Epithelial cell of proximal tubule (primary cell): Measurements from ENCODE around the gene ELOVL7. TPM values are rescaled to one million over a fixed set of nuclear protein-coding genes. Genes with fewer than 3 reads are reported as not detected.

Experiments used
- total RNA-seq: library from RNA; depleted of rRNA; stranded (reverse); fragments of >200 nt; gene quantifications from 2 replicates; pipeline ENCODE4 v1.2.3, GENCODE V29; 2015

ELOVL7 gene
- total RNA-seq, 1 donor from 2014 or later: 6.3 TPM

Other genes with a start within 250 kb of the ELOVL7 start
- gene DEPDC1B, start 144.1 kb downstream of the ELOVL7 start, total RNA-seq: 21.4 and 38.6 TPM in 2 replicates
- gene ERCC8, start 100.8 kb upstream of the ELOVL7 start, total RNA-seq: 10.3 and 16.6 TPM in 2 replicates
- gene NDUFAF2, start 100.9 kb upstream of the ELOVL7 start, total RNA-seq: 31.0 and 32.3 TPM in 2 replicates